Stimulated activated effector memory CD8-positive, alpha-beta T cell treated with anti-CD3 and anti-CD28 coated beads, Interleukin-12 subunit alpha, Interleukin-12 subunit beta, amount 100 ng/mL, for 72 hours (primary cell): Measurements from ENCODE around the gene LDLRAP1.

Experiments
- ATAC-seq: fragments of 150-1000 bp; cut with Tn5 transposase; 2 replicates; pipeline ENCODE4 v1.10.0; 2021
- DNase-seq, 2 donors: peaks; one replicate each; pipeline ENCODE4 v3.0.0; 2021 to 2022; ENCODE audit warnings: low spot score in 2 of 2
- H3K27ac Mint-ChIP-seq: one replicate; pipeline ENCODE4 v1.8.0; 2022; ENCODE audit warnings: mild to moderate bottlenecking, mixed read lengths
- H3K36me3 Mint-ChIP-seq: one replicate; pipeline ENCODE4 v1.8.0; 2022; ENCODE audit warnings: mild to moderate bottlenecking, mixed read lengths
- H3K4me1 Mint-ChIP-seq: one replicate; pipeline ENCODE4 v1.8.0; 2022; ENCODE audit warnings: mixed read lengths
- H3K4me3 Mint-ChIP-seq: one replicate; pipeline ENCODE4 v1.8.0; 2022; ENCODE audit warnings: mild to moderate bottlenecking, mixed read lengths
- H3K9me3 Mint-ChIP-seq: one replicate; pipeline ENCODE4 v1.8.0; 2022; ENCODE audit warnings: mixed read lengths

Gene LDLRAP1

GRCh38 chr1:25570798-25571521 is 27.6 kb downstream of the LDLRAP1 start:
- DNase-seq (no peak), ATAC-seq (no peak)
- H3K27ac Mint-ChIP-seq, result no peak overlapping the region
- H3K9me3 Mint-ChIP-seq, result no peaks in the 10 kb centered on the region
- no peaks in the 10 kb centered on the region for H3K36me3 Mint-ChIP-seq
- H3K4me3 Mint-ChIP-seq, result no peak overlapping the region
- H3K4me1 Mint-ChIP-seq, result peaks cover 34% of the 10 kb centered on the region

- ATAC-seq (no peak), DNase-seq (no peak)
- H3K4me1 Mint-ChIP-seq, result peaks cover 30% of the 10 kb centered on the region
- H3K36me3 Mint-ChIP-seq, result no peaks in the 10 kb centered on the region
- H3K4me3 Mint-ChIP-seq, result no peak overlapping the region
- no peak overlapping the region for H3K27ac Mint-ChIP-seq
- no peaks in the 10 kb centered on the region for H3K9me3 Mint-ChIP-seq
These were observed 28.1 kb downstream of the LDLRAP1 start for GRCh38 chr1:25571522-25571970.

DNA sequence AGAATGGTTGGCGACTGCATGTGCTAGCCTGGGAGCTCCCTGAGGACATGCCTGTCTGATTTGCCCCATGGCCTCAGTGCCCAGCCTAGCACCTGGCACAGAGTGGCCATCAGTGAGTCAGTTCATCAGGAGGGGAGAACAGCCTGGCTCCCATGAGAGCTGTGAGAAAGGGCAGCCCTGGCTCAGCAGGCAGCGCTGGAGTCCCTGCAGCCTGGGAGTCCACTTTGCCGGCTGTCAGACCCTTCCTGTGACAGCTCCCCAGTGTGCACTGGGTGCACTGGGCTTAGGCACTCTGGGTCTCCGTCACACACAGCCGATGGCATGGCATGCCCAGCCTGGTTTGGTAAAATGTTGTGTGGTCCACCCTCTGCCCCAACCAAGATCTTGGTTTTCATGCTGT is 28.7 kb downstream of the LDLRAP1 start:
- Mint-ChIP-seq H3K4me3 (no peak overlapping the region), H3K4me1 (peaks cover 30% of the 10 kb centered on the region), H3K36me3 (no peaks in the 10 kb centered on the region), H3K27ac (no peak overlapping the region), H3K9me3 (no peaks in the 10 kb centered on the region)
- no peak for ATAC-seq
- no peak for DNase-seq

GRCh38 chr1:25572708-25573590 is 29.5 kb downstream of the LDLRAP1 start:
- DNase-seq (peak in 1 of 2 donors; percentile 65), ATAC-seq (peak; percentile 58)
- no peak overlapping the region for H3K4me3 Mint-ChIP-seq
- peaks cover 30% of the 10 kb centered on the region for H3K4me1 Mint-ChIP-seq
- H3K9me3 Mint-ChIP-seq, result no peaks in the 10 kb centered on the region
- H3K27ac Mint-ChIP-seq, result no peak overlapping the region
- no peaks in the 10 kb centered on the region for H3K36me3 Mint-ChIP-seq

- no peak overlapping the region for H3K4me3 Mint-ChIP-seq
- ATAC-seq (no peak), DNase-seq (no peak)
- no peak overlapping the region for H3K27ac Mint-ChIP-seq
- no peaks in the 10 kb centered on the region for H3K9me3 Mint-ChIP-seq
- no peaks in the 10 kb centered on the region for H3K36me3 Mint-ChIP-seq
- H3K4me1 Mint-ChIP-seq, result peaks cover 29% of the 10 kb centered on the region
These were observed 30.2 kb downstream of the LDLRAP1 start for GRCh38 chr1:25573591-25573930.

DNA sequence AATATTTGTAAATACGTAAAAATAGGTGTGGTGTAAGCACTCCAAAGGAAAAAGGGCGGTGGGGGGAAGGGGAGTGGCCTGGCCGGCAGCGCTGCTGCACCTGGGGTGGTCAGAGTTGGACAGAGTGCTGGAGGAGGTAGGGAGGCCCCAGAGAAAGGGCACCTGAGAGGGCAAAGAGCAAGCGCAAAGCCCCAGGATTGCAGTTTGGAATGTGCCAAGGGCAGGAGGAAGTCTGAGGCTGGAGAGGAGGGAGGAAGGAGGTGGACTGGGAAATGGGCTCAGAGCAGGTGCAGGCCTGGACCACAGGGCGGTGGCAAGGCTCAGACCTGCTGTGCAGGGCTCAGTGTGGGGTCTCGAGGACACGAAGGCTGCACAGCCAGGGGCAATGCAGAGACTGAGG is 30.6 kb downstream of the LDLRAP1 start:
- Mint-ChIP-seq H3K36me3 (no peaks in the 10 kb centered on the region), H3K9me3 (no peaks in the 10 kb centered on the region), H3K27ac (no peak overlapping the region), H3K4me1 (peaks cover 25% of the 10 kb centered on the region), H3K4me3 (no peak overlapping the region)
- ATAC-seq (no peak), DNase-seq (no peak)

DNA sequence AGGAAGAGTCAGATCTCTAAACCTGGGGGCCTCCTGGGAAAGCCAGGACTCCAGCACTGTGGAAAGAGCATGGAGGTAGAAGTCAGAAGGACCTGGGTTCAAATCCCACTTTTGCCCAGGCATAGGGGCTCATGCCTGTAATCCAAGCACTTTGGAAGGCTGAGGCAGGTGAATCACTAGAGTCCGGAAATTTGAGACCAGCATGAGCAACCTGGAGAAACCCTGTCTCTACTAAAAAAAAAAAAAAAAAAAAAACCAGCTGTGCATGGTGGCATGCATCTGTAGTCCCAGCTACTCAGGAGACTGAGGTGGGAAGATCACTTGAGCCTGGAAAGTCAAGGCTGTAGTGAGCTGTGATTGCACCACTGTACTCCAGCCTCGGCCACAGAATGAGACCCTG is 31.8 kb downstream of the LDLRAP1 start:
- ATAC-seq, result no peak
- H3K9me3 Mint-ChIP-seq, result no peaks in the 10 kb centered on the region
- no peak overlapping the region for H3K4me3 Mint-ChIP-seq
- no peak overlapping the region for H3K27ac Mint-ChIP-seq
- no peak for DNase-seq
- no peaks in the 10 kb centered on the region for H3K36me3 Mint-ChIP-seq
- peaks cover 14% of the 10 kb centered on the region for H3K4me1 Mint-ChIP-seq

- DNase-seq (no peak), ATAC-seq (no peak)
- Mint-ChIP-seq H3K4me1 (peaks cover 14% of the 10 kb centered on the region), H3K27ac (no peak overlapping the region), H3K36me3 (no peaks in the 10 kb centered on the region), H3K4me3 (no peak overlapping the region), H3K9me3 (no peaks in the 10 kb centered on the region)
These were observed 33.2 kb downstream of the LDLRAP1 start for GRCh38 chr1:25576459-25577133.

DNA sequence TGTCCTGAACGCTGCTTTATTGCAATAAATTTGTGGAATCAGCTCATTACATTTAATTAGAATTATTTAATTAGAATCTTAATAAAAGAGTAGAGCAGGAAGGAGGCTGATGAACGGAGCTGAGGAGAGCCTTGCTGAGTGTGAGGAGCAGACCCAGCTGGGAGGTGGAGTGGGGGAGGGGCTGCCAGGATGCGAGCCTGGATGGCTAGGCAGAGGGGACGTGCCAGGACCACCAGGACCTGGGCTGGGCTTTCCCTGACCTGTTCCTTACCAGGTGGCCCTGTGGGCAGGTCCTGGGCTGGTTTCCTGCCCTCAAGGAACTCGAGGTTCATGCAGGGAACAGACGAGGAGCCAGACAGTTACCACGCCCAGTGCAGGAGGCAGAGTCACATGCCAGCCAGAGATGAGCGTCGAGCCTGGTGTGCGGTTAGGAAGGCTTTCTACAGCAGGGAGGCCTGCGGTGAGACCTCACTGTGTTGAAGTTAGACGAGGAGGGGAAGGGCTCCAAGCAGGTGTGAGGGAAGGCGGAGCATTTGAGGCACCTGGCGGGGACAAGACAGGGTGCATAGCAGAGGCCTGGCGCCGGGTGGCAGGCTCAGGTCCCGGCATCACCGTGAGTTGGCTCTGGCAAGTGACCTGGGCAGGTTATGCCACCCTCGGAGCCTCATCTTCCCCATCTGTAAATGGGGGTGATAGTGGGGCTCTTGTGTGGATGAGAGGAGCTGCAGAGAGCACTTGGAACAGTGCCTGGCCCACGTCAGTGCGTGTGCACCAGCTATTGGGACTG is 33.9 kb downstream of the LDLRAP1 start:
- H3K27ac Mint-ChIP-seq, result no peak overlapping the region
- H3K4me3 Mint-ChIP-seq, result no peak overlapping the region
- ATAC-seq, result no peak

DNA sequence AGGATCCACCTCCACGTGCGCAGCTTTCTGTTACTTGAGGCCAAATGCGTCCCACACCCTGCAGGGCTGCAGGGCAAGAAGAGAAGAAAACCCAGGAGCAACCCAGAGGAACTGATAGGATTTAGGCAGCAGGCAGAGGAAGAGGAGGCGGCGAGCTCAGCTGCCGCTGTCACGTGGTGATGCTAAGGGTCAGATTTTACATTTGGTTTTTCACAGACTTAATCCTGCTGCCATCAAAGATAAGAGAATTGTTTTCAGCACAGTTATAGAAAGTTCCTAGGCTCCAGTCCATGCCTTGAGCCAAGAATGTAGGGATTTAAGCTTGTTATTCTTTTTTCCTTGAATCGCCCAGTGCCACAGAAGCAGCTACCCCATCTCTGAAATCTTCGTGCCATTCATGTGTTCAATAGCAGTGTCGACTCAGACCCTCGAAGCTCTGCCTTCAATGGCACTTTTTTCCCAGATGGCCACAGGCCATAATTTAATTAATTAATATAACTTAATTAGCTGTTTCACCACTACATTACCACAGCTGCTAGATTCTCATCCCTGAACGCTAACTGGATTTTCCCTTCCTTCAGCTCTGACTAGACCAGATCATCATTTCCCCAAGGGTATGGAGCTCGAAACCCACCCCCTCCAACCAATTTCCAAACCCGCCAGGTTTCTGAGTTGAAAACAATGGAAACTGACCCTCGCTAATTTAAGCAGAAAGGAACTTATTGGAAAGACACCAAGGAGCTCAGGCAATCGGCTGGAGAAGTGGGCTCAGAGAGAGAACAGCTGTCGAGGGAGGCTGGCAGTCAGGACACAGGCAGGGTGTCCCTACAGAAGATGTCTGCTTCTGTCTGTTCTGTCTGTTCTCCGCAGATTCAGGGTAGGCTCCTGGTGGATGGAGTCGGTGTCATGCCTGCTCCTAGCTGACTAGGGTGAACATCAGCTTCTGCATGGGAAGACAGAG is 36.2 kb downstream of the LDLRAP1 start:
- H3K4me3 Mint-ChIP-seq, result no peak overlapping the region
- H3K27ac Mint-ChIP-seq, result no peak overlapping the region
- H3K4me1 Mint-ChIP-seq, result peaks cover 4% of the 10 kb centered on the region

More for the DNA sequence above, 33.9 kb downstream of the LDLRAP1 start:
- no peaks in the 10 kb centered on the region for H3K36me3 Mint-ChIP-seq
- peaks cover 11% of the 10 kb centered on the region for H3K4me1 Mint-ChIP-seq
- no peaks in the 10 kb centered on the region for H3K9me3 Mint-ChIP-seq
- no peak for DNase-seq

DNA sequence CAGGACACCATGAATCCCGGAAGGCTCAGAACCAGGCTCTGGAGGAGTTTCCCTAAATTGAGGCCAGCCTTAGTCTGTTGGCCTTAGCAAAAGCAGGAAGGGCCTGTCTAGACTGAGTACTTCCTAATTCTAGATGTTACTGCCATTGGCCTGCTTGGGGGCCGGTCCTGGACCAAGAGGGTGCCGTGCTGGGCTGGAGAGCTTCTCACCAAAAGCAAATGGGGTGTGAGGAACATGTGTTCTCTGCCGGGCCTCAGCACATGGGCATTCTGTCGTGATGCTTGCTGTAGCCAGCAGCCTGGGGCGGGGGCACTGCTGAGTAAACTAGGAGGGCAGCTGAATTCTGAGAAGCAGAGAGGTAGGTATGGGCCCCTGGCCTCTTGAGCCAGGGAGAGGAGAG is 37.5 kb downstream of the LDLRAP1 start:
- peaks cover 7% of the 10 kb centered on the region for H3K4me1 Mint-ChIP-seq
- DNase-seq (no peak), ATAC-seq (no peak)
- H3K9me3 Mint-ChIP-seq, result no peaks in the 10 kb centered on the region
- H3K4me3 Mint-ChIP-seq, result no peak overlapping the region
- no peak overlapping the region for H3K27ac Mint-ChIP-seq
- H3K36me3 Mint-ChIP-seq, result no peaks in the 10 kb centered on the region

More for the DNA sequence above, 36.2 kb downstream of the LDLRAP1 start:
- Mint-ChIP-seq H3K9me3 (no peaks in the 10 kb centered on the region), H3K36me3 (no peaks in the 10 kb centered on the region)
- ATAC-seq (no peak), DNase-seq (no peak)

DNA sequence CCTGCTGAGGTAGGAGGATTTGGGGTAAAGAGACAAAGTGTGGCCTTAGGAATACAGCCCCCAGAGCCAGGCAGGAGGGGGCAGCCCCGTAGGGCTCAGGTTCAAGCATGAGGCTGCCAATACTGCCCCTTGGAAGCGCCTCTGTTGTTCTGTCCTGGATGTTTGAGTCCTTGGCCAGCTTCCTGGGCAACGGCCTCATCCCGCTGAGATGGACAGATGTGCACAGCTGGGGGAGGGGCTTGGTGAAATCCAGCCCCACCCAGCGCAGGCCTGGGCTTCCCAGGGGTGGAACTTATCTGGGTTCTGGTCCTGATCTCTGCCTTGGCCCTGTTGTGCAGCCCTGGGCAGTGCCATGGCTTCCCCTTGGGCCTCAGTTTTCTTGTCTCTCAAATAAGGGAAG is 38.4 kb downstream of the LDLRAP1 start:
- Mint-ChIP-seq H3K27ac (no peak overlapping the region), H3K36me3 (no peaks in the 10 kb centered on the region), H3K4me3 (no peak overlapping the region), H3K4me1 (peaks cover 13% of the 10 kb centered on the region), H3K9me3 (no peaks in the 10 kb centered on the region)
- ATAC-seq (no peak), DNase-seq (no peak)

GRCh38 chr1:25583519-25584370 is 40.3 kb downstream of the LDLRAP1 start:
- Mint-ChIP-seq H3K4me3 (no peak overlapping the region), H3K36me3 (peaks cover 7% of the 10 kb centered on the region), H3K4me1 (peaks cover 21% of the 10 kb centered on the region), H3K27ac (no peak overlapping the region), H3K9me3 (no peaks in the 10 kb centered on the region)
- DNase-seq (no peak), ATAC-seq (no peak)
